Endometrial microvascular endothelial cells (primary cell): ENCODE data around the gene HTR1D. TPM values are rescaled to one million over a fixed set of nuclear protein-coding genes. Genes with fewer than 3 reads are reported as not detected.

Source experiments
- in situ Hi-C: cut with HindIII; loops from 2 replicates; pipeline ENCODE4 v1.10.0; 2017; ENCODE audit warnings: low sequenced_read_pairs, low pct_unique_long_range_greater_than_20kb; ENCODE audit errors: inconsistent ontology term
- total RNA-seq: library from RNA; depleted of rRNA; stranded (reverse); fragments of >200 nt; gene quantifications from one replicate; pipeline ENCODE4 v1.2.3, GENCODE V29; 2015; ENCODE audit errors: inconsistent ontology term

HTR1D gene
- total RNA-seq, 1 donor from 2014 or later: 11.7 TPM

- in situ Hi-C loops: no loop called here
Measured at GRCh38 chr1:23167353-23168078, 49.8 kb downstream of the HTR1D start.

- in situ Hi-C loops: no loop called here
Measured at GRCh38 chr1:23166854-23167253, 50.4 kb downstream of the HTR1D start.

- in situ Hi-C loops: no loop called here
Measured at GRCh38 chr1:23163395-23163794, 53.9 kb downstream of the HTR1D start.

GRCh38 chr1:23159963-23160877, 57.1 kb downstream of the HTR1D start:
- in situ Hi-C loops: no loop called here

GRCh38 chr1:23156940-23157339, 60.4 kb downstream of the HTR1D start:
- in situ Hi-C loops: no loop called here

GRCh38 chr1:23152966-23153684, 64.2 kb downstream of the HTR1D start:
- in situ Hi-C loops: no loop called here

- in situ Hi-C loops: no loop called here
Measured at GRCh38 chr1:23150742-23151141, 66.6 kb downstream of the HTR1D start.

- in situ Hi-C loops: no loop called here
Measured at GRCh38 chr1:23150125-23150524, 67.2 kb downstream of the HTR1D start.

GRCh38 chr1:23149114-23149513, 68.2 kb downstream of the HTR1D start:
- in situ Hi-C loops: no loop called here

- in situ Hi-C loops: no loop called here
Measured at GRCh38 chr1:23148084-23148483, 69.2 kb downstream of the HTR1D start.

Other genes with a start within 250 kb of the HTR1D start
- gene LACTBL1, start 244.6 kb downstream of the HTR1D start, total RNA-seq: not detected
- gene TEX46, start 201.7 kb downstream of the HTR1D start, total RNA-seq: not detected
- 114 TPM for gene KDM1A, start 198.0 kb downstream of the HTR1D start, total RNA-seq
- gene LUZP1, start 48.6 kb downstream of the HTR1D start, total RNA-seq: 44.9 TPM
- gene HNRNPR, start 126.8 kb upstream of the HTR1D start, total RNA-seq: 126 TPM
- 5.5 TPM for gene ZNF436, start 152.3 kb upstream of the HTR1D start, total RNA-seq
- not detected for gene TCEA3, start 207.2 kb upstream of the HTR1D start, total RNA-seq